Skeletal muscle tissue (tissue), 4 donors: ENCODE results near the gene TOR2A. TPM values are rescaled to one million over a fixed set of nuclear protein-coding genes. Genes with fewer than 3 reads are reported as not detected.

ENCODE experiments used
- H3K27ac ChIP-seq: one replicate; pipeline ENCODE4 v1.7.0; 2013; ENCODE audit warnings: mild to moderate bottlenecking, low read depth, low read length, inconsistent platforms
- H3K27me3 ChIP-seq, 3 donors: one replicate each; pipeline ENCODE4 v1.7.0; 2013; ENCODE audit warnings: low read length in 3 of 3; ENCODE audit not compliant: control insufficient read depth in 3 of 3, insufficient read depth in 3 of 3
- H3K36me3 ChIP-seq, 3 donors: one replicate each; pipeline ENCODE4 v1.7.0; 2013; ENCODE audit warnings: low read length in 3 of 3; ENCODE audit not compliant: control insufficient read depth in 3 of 3, insufficient read depth in 3 of 3
- H3K4me1 ChIP-seq, 3 donors: one replicate each; pipeline ENCODE4 v1.7.0; 2013; ENCODE audit warnings: low read length in 3 of 3, mild to moderate bottlenecking in 3 of 3; ENCODE audit not compliant: control insufficient read depth in 3 of 3, insufficient read depth in 3 of 3
- H3K4me3 ChIP-seq, 3 donors: one replicate each; pipeline ENCODE4 v1.7.0; 2013; ENCODE audit warnings: low read length in 3 of 3
- H3K9ac ChIP-seq, 3 donors: one replicate each; pipeline ENCODE4 v1.7.0; 2013; ENCODE audit warnings: low read length in 3 of 3, mild to moderate bottlenecking in 3 of 3, moderate library complexity in 2 of 3, low read depth in 1 of 3
- H3K9me3 ChIP-seq, 3 donors: one replicate each; pipeline ENCODE4 v1.7.0; 2013; ENCODE audit warnings: low read length in 3 of 3; ENCODE audit not compliant: control insufficient read depth in 3 of 3
- total RNA-seq: library from RNA; depleted of rRNA; stranded (reverse); fragments of >200 nt; gene quantifications from one replicate; pipeline ENCODE4 v1.2.3, GENCODE V29; 2014
- donor health status: Osteomylitis.

TOR2A gene
- total RNA-seq, 1 donor from 2014 or later = 2.6 TPM

DNA sequence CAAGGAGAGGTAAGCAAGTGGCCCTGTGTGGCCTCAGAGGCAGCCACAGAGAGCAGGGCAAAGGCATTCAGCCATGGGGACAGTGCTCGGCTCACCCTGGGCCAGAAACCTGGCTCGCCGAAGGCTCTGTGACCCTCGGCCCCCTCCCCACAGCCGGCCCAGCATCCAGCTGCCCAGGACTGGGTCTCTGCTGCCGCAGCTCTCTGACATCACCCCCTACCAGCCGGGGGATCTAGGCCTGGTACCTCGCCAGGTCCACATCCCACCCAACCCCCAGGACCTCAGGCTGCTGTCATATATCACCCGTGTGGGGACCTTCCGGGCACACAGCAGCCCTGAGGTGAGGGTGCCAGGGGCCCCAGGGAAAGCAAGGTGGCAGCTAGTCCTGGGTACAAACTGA, 22.2 kb downstream of the TOR2A start:
- H3K4me3 ChIP-seq = no peak overlapping the region
- H3K36me3 ChIP-seq = no peaks in the 10 kb centered on the region
- H3K9ac ChIP-seq = no peak overlapping the region
- H3K27ac ChIP-seq = no peak overlapping the region
- H3K27me3 ChIP-seq = no peaks in the 10 kb centered on the region
- H3K4me1 ChIP-seq = peaks cover 11 to 20% (median 16%) of the 10 kb centered on the region in 3 donors
- no peaks in the 10 kb centered on the region for H3K9me3 ChIP-seq

DNA sequence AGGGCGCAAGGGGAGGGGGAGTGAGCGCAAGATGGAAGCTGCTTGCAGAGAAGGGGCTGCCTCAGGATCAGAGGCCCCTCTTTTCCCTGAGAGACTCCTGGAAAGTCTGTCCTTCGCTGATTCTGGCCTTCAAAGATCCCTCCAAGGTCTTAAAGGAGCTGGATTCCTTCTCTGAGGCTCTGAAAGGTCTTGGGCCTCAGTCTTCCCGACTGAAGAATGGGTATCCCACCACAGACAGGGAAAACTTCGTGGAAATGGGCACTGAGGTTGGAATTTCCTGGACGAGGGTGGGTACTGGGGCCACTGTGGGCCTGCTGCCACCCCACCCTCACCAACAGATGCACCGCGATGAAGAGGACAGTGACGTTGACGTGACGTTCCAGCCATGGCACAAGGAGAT, 22.7 kb downstream of the TOR2A start:
- Histone ChIP-seq H3K9ac (no peak overlapping the region), H3K27me3 (no peaks in the 10 kb centered on the region), H3K4me1 (peaks cover 11 to 20% (median 16%) of the 10 kb centered on the region in 3 donors)

DNA sequence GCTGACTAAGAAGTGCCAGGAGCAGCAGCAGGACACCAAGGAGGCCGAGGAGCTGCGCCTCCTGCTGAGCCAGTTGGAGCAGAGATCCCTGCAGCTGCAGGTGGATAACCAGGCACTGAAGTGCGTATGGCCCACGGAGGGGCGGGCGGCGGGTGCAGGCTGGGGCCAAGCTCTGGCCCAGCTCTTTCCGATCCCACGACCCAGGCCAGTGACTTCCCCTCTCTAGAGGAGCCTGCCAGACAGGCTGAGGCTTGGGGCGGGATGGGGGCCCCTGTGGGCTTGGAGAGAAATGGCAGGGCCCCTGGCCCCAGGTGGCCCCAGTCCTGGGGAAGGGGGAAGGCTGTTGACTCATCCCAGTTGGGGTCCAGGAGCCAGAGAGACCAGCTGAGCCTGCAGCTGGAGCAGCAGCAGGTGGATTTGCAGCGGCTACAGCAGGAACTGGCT, 23.2 kb downstream of the TOR2A start:
- peaks cover 11 to 20% (median 16%) of the 10 kb centered on the region in 3 donors for H3K4me1 ChIP-seq
- H3K27me3 ChIP-seq = no peaks in the 10 kb centered on the region
- no peaks in the 10 kb centered on the region for H3K9me3 ChIP-seq

More for the DNA sequence above, 22.7 kb downstream of the TOR2A start:
- H3K4me3 ChIP-seq = no peak overlapping the region
- H3K9me3 ChIP-seq = no peaks in the 10 kb centered on the region
- no peak overlapping the region for H3K27ac ChIP-seq
- H3K36me3 ChIP-seq = no peaks in the 10 kb centered on the region

DNA sequence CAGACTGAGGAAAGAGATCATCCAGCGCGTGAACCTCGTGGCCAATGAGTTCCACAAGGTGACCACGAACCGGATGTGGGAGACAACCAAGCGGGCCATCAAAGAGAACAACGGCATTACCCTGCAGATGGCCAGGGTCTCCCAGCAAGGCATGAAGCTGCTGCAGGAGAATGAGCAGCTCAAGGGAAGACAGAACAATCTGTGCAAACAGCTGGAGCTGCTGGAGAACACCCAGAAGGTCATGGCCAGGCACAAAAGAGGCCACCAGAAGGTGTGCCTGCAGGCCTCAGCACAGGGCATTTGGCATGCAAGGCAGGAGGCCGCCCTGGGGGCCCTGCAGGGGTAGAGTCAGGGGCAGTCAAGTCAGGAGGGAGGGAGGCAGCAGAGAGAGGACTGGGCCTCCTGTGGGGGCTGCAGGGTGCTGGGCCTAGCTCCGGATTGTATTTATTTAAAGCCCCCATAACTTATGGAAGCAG, 23.8 kb downstream of the TOR2A start:
- Histone ChIP-seq H3K27me3 (no peaks in the 10 kb centered on the region), H3K9me3 (no peaks in the 10 kb centered on the region), H3K27ac (no peak overlapping the region), H3K9ac (no peak overlapping the region), H3K4me3 (no peak overlapping the region), H3K36me3 (no peaks in the 10 kb centered on the region), H3K4me1 (peaks cover 10 to 17% (median 14%) of the 10 kb centered on the region in 3 donors)

More for the DNA sequence above, 23.2 kb downstream of the TOR2A start:
- H3K9ac ChIP-seq = no peak overlapping the region
- H3K4me3 ChIP-seq = no peak overlapping the region
- H3K36me3 ChIP-seq = no peaks in the 10 kb centered on the region
- no peak overlapping the region for H3K27ac ChIP-seq

DNA sequence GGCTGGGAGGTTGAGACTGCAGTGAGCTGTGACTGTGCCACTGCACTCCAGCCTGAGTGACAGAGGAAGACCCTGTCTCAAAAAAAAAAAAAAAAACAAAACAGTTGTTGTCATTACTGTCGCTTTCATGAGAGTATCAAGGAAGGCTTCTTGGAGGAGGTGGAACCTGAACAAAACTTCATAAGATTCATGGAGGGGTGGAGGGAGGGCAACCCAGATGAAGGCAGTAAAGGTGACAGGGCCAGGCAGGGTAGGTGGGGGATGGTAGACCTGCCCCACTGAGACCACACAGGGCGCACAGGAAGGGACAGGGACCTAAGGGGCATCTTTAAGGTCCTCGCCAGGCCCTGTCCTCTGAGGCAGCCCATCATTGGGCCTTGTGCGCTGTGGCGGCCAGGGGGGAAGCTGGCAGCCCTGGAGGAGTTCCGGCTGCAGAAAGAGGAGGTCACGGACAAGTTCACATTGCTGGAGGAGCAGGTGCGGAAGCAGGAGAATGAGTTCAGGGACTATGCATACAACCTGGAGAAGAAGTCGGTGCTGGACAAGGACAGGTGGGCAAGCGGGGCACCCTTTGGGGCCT, 24.8 kb downstream of the TOR2A start:
- Histone ChIP-seq H3K9me3 (no peaks in the 10 kb centered on the region), H3K4me3 (no peak overlapping the region), H3K36me3 (no peaks in the 10 kb centered on the region), H3K27ac (no peak overlapping the region), H3K4me1 (peaks cover 6 to 12% (median 9%) of the 10 kb centered on the region in 3 donors), H3K9ac (no peak overlapping the region), H3K27me3 (peaks cover 0 to 2% (median 0%) of the 10 kb centered on the region in 3 donors)

DNA sequence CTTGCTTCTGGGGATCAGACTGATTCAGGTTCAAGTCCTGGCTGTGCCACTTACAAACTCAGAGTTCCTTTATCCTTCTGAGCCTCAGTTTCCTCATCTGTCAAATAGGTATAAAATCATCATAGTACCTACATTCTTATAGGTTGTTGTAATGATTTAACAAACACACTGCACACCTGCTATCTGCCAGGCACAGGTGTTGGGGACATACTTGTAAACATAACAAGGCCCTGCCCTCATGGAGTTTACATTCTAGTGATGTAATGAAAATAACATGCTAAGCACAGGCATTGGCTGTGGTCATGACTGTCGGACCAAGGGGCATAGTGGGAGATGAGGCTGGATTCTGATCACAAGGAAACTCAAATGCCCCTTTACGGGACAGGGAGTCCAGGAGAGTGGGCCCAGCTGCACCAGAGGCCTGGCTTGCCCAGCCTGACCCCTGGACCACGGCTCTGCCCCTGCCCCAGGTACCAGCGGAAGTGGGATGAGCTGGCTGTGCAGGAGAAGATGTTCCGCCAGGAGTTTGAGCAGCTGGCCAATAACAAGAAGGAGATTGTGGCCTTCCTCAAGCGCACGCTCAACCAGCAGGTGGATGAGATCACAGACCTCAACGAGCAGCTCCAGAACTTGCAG, 26.0 kb downstream of the TOR2A start:
- H3K9me3 ChIP-seq = no peaks in the 10 kb centered on the region
- no peak overlapping the region for H3K27ac ChIP-seq
- no peaks in the 10 kb centered on the region for H3K36me3 ChIP-seq
- no peak overlapping the region for H3K9ac ChIP-seq
- peaks cover under 1 to 2% (median under 1%) of the 10 kb centered on the region in 3 donors for H3K4me1 ChIP-seq
- no peak overlapping the region for H3K4me3 ChIP-seq
- H3K27me3 ChIP-seq = peaks cover 0 to 4% (median 0%) of the 10 kb centered on the region in 3 donors

DNA sequence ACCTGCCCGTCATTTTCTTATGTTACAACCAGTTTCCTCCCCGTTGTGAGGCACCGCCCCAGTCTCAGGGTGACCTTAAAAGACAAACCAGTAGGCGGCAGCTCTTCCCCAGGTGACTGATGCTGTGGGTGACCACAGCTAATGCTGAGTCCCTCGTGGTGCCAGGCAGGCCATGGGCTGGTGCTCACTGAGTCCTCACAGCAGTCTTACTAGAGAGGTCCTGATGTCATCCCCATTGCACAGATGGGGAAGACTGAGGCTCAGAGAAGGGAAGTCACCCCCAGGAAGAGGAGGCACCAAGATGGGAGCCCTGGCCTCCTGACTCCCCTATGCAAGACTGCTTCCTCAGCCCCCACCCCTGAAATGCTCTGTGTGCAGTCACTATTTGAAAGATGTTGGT, 27.3 kb downstream of the TOR2A start:
- no peak overlapping the region for H3K4me3 ChIP-seq
- no peaks in the 10 kb centered on the region for H3K4me1 ChIP-seq
- H3K9ac ChIP-seq = no peak overlapping the region
- H3K27me3 ChIP-seq = peaks cover 0 to 4% (median 0%) of the 10 kb centered on the region in 3 donors
- H3K9me3 ChIP-seq = no peaks in the 10 kb centered on the region
- H3K36me3 ChIP-seq = no peaks in the 10 kb centered on the region
- H3K27ac ChIP-seq = no peak overlapping the region

DNA sequence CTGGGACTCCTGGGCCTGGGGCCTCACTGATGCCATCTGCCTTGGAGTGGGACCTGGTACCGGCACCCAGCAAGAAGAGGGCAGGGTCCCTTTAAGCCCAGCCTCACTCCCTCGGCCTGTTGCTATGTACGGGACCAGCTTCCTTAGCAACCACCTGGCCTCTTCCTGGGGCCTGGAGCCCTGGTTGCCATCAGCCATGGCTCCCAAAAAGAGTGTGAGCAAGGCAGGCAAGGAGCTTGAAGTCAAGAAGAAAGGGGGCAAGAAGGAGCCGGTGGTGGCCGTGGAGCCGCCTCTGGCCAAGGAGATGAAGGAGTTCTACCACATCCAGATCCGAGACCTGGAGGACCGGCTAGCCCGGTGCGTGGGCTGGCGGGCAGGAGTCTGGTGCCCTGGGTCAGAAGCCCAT, 28.3 kb downstream of the TOR2A start, which contains the start of gene CFAP157:
Gene CFAP157, plus strand, starts transcription at position 153 of the 406 bp plus-strand sequence. Its CDS starts 44 bp downstream, at position 197.
- Histone ChIP-seq H3K9ac (no peak within 1 kb of the TSS), H3K36me3 (no peaks in the 10 kb centered on the region), H3K9me3 (no peaks in the 10 kb centered on the region), H3K4me3 (no peak within 1 kb of the TSS), H3K27me3 (peaks cover 0 to 4% (median 0%) of the 10 kb centered on the region in 3 donors), H3K4me1 (no peaks in the 10 kb centered on the region), H3K27ac (no peak within 1 kb of the TSS)

DNA sequence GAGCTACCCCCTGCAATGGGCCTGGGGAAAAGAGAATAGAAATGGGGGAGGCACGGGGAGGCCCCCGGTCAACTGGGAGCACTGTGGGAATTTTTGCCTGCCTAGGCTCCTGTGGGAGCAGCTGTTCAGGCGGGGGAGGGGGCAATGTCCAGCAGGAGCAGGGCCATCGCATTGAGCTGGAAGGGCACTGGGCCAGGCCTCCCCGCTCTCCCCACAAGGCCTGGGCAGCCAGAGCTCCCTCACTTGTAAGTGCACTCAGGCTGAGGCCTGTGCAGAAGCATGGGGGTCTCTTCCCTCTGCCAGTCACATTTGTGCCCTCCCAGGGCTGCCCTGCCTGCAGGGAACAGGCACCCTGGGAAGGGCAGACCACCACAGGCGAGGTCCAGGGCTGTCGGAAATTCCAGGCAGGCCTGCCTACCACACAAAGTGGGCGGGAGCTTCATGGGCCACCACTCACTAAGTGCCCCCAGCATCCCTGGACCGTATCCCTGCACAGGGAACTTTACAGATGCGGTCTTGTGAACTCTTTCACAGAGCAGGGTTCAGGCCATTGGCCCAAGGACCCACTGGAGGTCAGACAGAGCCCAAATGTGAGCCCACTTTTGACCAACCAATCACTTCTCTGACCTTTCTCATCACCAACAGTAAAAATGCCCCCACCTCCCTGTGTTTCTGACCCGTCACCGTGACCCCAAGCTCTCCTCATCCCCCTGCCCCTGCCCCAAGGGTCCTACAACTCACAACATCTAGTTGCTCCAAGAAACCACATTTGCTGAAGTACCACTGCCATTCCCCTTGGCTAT, 29.3 kb downstream of the TOR2A start:
- Histone ChIP-seq H3K4me1 (peaks cover 0 to 3% (median under 1%) of the 10 kb centered on the region in 3 donors), H3K9ac (no peak overlapping the region), H3K27ac (no peak overlapping the region), H3K36me3 (no peaks in the 10 kb centered on the region), H3K4me3 (no peak overlapping the region), H3K27me3 (peaks cover 0 to 4% (median 0%) of the 10 kb centered on the region in 3 donors), H3K9me3 (no peaks in the 10 kb centered on the region)
